ENCODE measurements around the gene ADAMTS4.
"Not testable (repeated sequence)": the region's sequence is repeated elsewhere in the genome, so short reads cannot be mapped to it uniquely, and the experiment has no call there.

ADAMTS4 gene, protein sequence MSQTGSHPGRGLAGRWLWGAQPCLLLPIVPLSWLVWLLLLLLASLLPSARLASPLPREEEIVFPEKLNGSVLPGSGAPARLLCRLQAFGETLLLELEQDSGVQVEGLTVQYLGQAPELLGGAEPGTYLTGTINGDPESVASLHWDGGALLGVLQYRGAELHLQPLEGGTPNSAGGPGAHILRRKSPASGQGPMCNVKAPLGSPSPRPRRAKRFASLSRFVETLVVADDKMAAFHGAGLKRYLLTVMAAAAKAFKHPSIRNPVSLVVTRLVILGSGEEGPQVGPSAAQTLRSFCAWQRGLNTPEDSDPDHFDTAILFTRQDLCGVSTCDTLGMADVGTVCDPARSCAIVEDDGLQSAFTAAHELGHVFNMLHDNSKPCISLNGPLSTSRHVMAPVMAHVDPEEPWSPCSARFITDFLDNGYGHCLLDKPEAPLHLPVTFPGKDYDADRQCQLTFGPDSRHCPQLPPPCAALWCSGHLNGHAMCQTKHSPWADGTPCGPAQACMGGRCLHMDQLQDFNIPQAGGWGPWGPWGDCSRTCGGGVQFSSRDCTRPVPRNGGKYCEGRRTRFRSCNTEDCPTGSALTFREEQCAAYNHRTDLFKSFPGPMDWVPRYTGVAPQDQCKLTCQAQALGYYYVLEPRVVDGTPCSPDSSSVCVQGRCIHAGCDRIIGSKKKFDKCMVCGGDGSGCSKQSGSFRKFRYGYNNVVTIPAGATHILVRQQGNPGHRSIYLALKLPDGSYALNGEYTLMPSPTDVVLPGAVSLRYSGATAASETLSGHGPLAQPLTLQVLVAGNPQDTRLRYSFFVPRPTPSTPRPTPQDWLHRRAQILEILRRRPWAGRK

DNA sequence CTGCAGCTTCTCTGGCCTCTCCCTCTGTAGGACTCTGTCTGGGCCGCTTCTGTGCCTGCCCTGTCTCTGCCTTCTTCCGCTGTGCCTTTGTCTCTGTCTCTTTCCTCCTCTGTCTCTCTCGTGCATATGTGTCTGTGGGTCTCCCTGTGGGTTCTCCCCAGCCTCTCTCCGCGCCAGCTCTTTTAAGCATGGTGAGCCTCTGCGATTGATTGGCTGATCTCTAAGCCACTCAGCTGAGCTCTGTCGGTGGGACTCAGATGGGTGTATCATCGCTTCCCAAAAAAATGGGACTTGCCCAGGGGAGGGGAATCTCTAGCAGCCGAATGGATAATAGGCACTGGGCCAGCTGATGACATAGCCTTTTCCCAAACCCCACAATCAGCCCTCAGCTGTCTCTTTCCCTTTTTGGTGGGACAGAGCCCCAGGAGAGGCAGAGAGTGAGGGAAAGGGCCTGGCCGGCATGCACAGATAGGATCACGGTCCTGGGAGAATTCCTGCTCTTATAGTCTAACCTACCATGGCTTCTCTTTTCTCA, at the start of gene ADAMTS4:
Gene ADAMTS4, minus strand, starts transcription at position 158 of the 535 bp plus-strand sequence. CDS start 427 bp downstream, outside the sequence.
- no peak for DNase-seq (ENCODE audit: low read depth in 2 of 2)

DNA sequence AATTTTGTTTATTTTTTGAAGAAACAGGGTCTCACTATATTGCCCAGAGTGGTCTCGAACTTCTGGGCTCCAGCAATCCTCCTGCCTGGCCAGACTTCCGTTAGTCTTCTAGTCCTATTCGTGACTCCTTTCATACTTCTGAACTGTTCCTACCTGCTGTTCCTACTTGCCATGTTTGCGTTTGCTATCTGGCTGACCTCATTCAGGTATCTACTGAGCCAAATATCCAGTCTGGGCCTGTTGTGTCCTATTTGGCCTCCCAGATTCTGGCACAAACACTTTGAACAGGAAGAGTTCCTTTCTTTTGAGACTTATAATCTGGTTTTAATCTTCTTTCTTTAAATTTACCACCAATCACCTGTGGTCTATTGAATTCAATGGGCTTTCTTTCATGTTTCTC, 46.0 kb upstream of the ADAMTS4 start:
- no peak for DNase-seq (ENCODE audit: low read depth in 2 of 2)

DNA sequence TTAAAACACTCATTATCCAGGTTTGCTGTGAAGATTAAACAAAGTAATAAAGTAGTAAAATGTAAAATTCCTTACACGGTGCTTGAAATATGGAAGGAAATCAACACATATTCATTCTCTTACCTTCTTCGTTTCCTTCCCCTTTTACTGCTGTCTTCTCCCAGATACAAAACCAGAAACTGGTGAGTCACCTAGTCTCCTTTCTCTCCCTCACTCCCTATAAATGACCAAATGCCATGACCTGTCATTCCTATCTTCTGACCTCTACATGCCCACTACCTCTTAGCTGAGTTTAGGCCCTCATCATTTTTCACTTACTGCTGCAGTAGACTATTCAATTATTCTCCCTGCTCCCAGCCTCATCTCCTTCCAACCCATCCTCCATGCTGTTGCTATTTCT, 43.5 kb upstream of the ADAMTS4 start:
- DNase-seq (ENCODE audit: low read depth in 2 of 2), result no peak

DNA sequence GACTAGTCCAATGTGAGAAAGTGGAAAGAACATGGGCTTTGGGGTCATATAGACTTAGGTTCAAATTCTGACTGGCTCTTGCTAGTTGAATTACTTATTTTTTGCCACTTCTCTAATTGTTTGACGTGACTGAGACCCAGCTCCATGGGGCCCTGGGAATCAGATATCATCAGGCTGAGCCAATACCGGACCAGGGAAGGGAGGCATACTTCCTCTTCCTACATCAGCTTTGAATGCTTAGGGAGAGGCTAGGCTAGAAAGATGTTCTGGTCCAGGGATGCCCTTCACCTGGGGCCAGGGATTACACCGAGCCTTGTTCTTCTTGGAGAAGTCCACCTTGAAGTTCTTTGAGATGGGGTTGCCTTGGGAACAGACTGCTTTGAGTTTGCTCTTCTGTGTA, 42.8 kb upstream of the ADAMTS4 start:
- no peak for DNase-seq (ENCODE audit: low read depth in 2 of 2)

DNA sequence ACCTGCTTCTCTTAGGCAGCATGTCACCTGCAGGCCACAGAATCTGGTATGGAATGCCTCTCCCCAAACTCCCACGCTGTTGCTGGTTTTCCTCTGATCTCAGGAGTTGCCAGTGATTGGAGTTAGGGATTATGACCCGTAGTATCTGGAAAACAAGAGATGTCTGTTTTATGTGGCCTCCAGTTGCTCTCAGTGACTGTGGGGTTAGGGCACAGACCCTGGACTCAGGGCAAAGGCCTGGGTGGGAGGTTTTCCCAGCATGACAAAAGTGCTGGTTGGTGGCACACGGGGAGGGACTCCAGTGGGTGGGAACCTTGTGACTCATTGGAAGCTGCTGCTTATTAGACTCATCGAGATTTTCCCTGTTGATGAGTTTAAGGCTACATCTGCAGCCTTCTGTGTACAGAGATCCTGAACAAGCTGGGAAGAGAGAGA, 39.2 kb upstream of the ADAMTS4 start, which contains the start of gene NR1I3:
Gene NR1I3, minus strand, starts transcription at position 165 of the 435 bp plus-strand sequence. CDS start 1,638 bp downstream, outside the sequence.
- DNase-seq (ENCODE audit: low read depth in 2 of 2), result no peak

DNA sequence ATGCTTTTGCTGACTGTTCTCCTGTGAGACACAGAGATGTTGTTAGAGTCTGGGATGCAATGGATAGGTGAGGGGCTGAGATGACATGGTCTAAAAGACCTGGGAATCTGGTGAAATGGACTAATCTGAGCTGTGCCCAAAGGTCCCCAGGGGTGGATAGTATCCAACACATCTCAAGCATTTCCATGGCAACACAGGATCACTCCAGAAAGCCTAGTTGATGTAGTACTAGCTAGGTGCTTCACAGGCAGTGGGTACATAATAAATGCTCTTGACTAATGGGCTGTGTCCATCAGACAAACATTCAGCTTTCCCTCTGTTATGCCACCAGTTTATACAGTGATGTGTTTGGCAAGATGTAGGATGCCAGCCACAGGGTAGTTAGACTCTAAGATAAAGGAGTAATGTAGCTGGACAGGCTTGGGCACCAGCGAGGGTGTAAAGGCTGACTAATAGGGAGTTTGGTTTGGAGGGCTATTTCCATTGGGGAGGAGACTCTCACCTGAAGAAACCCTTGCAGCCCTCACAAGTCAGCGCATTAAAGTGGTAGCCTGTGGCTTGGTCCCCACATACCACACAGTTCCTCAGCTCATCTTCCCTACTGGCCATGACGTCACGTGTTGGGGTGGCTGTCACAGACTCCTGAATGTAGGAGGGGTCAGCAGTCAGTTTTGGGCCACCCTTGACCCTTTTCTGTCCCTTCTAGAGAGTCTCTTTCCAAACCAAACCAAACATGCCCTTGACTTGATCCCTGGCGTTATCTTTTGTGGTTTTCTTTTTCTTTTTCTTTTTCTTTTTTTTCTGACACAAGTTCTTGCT, 37.3 kb upstream of the ADAMTS4 start:
- no peak for DNase-seq (ENCODE audit: low read depth in 2 of 2)

DNA sequence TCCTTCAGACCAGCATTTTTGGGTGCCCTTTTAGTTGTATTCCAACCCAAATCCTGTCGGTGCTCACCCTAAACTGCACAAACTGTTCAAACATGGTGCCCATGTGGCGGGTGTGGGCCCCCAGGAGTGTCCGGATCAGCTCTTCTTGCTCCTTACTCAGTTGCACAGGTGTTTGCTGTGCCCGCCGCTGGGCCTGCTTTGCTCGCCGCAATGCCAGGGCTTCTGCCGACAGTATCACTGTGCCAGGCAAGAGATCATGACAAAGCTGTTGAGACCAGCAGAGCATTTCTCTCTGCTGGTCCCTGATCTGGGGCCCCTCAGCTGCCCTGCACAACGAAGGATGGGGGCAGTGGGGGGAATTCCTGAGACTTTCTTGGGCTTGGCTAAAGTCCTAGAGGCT, 34.2 kb upstream of the ADAMTS4 start:
- DNase-seq (ENCODE audit: low read depth in 2 of 2), result no peak

DNA sequence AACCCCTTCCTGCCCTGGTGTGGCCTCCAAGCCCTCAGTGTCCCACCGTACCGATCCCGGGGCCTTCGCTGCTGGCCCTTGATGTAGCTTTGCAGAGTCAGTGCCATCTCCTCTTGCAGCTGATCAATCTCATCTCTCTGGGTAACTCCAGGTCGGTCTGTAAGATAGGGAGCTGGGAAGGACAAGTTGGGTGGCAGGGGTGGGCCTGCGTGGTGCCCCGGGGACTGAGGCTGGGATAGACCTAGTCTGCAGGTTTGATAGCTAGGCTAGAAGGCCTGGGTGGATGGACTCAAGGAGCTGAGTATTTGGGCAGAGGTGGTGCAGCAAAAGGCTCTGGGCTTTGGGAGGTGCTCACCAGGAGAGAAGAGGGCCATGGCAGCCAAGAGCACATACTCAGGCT, 31.9 kb upstream of the ADAMTS4 start:
- no peak for DNase-seq (ENCODE audit: low read depth in 2 of 2)

DNA sequence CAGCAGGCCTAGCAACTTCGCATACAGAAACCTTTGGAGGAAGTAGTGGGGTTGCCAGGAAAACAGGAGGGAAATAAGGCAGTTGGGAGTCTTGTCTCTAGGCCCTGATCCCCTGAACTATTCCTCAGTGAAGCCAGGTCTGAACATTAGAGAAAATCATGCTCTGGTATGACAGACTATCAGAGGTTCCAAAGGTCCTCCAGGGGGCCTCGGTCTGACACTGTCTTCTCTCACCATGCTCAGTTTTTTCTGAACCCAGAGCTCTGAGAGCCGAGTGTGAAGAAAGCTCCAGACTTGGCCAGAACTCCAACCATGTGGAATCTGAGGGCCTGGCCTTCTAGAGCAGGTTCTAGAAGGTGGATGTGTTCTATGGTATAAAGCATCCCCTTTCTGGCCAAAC, 31.0 kb upstream of the ADAMTS4 start:
- no peak for DNase-seq (ENCODE audit: low read depth in 2 of 2)

DNA sequence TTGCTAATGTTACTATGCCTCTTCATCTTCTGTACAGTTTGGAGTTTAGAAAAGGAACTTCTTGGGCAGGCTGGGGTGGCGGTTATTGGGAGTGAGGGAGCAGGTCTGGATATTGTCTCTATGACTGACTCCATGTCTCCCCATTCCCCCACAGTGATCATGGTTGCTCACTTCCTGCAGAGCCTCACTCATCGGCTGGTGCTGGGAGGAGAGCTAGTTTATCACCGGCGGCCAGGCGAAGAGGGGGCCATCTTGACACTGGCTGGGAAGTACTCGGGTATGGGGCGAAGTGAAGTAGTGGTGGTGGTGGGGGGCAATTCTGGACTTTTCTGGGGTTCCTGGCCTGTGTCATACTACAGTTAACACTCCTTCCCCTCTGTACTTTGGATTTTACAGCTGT, 29.2 kb upstream of the ADAMTS4 start:
- DNase-seq (ENCODE audit: low read depth in 2 of 2), result no peak

DNA sequence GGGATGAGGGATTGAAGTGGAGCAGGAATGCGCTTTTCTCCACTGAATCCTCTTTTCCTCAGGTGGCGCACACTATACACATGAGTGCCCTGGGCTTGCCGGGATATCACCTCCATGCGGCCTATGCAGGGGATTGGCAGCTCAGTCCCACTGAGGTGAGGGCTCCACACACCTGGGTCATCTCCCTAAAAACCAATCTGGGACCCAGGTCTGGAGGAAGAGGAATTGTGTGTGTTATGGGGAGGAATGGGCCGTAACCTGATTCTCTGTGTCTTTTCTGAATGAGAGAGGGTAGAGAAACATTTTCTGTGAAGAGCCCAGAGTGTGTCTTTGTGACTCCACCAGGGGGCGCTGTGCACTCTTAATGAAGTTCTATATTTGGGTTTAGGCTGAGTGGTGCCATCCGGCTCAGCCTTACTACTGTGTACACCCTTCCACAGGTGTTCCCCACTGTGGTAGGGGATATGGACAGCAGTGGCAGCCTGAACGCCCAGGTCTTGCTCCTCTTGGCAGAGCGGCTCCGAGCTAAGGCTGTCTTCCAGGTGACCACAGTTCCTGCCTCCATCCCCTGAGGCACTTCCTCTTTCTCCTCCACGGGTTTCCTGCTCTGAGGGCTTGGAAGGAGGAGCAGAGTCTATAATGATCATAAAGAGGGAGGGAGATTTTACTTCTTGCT, 28.5 kb upstream of the ADAMTS4 start:
- peak; percentile 75 to 89 for DNase-seq (ENCODE audit: low read depth in 2 of 2)

DNA sequence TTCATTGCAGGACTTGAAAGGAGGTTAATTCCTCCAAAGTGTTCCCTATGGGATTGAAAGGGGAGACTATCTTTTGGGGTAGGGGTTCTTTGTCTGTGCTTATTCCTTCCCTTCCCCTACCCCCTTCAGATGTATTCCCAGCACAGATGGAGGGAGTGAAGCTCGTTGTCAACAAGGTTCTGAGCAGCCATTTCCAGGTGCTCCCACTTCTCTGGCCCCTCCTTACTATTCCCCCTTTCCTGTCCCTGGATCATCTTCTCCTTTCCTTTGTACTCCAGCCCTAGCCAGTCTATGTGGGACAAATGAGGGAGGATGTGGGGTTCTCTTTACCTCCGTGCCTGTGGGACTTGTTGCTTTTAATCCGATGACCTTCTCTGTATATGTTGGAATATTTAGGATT, 27.9 kb upstream of the ADAMTS4 start:
- no peak for DNase-seq (ENCODE audit: low read depth in 2 of 2)

DNA sequence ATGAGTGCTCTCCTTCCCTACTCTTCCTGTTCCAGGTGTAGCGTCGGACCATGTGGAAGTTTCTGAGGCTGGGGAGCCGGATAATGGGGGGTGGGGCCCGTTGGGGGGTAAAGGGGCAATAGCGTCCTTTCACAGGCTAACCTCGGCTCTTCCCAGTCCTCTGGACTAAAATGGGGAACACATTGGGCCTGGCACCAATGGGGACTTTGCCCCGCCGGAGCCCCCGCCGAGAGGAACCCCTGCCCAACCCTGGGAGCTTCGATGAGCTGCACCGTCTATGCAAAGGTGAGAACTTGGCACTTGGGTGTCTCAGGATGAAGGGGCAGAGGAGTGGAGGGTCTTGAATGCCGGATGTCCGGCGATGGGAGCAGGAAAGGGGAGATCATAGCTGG, 27.5 kb upstream of the ADAMTS4 start:
- DNase-seq (ENCODE audit: low read depth in 2 of 2), result no peak

DNA sequence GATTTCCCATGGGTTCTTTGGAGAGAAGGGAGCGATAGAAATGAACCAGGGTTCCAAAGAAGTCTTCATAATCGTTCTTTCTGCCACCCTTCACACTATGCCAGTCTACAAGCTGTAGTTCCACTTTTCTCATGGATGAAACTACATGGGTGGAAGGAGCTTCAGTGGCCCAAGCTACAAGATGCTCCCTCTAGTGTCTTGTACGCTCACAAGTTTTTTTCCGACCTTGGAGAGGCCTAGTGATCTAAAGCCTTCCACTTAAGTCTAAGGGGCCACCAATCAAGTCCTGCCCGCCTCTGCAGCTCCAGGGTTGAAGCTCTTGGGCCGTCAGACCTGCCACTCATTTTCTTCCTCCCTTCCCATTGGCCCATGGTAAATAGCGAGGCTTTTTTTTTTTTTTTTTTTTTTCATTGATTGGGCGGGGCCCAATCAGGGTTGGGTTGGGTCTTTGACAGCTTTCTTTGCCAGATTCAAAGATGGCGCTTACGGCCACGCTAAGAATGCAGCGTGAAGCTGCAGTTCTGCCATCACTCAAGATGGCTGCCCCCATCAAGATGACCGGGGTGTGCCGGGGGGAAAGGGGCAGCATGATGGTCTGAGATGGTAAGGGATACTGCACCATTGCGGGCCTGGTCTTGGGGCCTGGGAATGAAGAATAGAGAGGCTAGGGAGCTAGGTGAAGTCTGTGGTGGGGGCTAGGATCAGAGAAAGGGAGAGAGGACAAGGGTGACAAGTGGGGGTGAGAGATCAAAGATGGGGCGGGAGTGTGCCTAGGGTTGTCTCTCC, 26.9 kb upstream of the ADAMTS4 start, which contains the start of gene TOMM40L:
Gene TOMM40L, plus strand, starts transcription at position 527 of the 786 bp plus-strand sequence. CDS start 430 bp downstream, outside the sequence.
- DNase-seq (ENCODE audit: low read depth in 2 of 2), result peak; percentile 83 to 90

DNA sequence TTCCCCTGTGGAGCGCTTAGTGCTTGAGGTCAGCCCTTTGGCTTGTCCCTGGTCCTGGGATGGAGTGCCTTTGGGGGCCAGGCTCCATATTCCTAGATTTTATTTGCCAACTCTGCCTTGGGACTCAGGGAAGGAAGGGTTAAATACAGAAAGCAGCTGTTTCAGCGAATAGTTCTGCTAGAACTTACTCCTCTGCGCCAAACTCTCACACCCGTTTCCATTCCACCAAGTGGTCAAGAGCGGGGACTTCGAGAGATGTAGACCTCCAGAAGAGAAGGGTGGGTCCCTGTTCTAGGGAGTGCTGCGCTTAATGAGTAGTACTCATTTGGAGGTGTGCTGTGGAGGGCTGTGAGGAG, 26.3 kb upstream of the ADAMTS4 start:
- DNase-seq (ENCODE audit: low read depth in 2 of 2), result no peak

DNA sequence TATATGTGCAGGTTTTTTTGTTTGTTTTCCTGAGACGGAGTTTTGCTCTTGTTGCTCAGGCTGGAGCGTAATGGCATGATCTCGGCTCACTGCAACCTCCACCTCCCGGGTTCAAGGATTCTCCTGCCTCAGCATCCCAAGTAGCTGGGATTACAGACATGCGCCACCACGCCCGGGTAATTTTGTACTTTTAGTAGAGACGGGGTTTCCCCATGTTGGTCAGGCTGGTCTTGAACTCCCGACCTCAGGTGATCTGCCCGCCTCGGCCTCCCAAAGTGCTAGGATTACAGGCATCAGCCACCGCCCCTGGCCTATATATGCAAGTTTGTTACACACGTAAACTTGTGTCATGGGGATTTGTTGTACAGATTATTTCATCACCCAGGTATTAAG, 25.8 kb upstream of the ADAMTS4 start:
- not testable (repeated sequence) for DNase-seq (ENCODE audit: low read depth in 2 of 2)

DNA sequence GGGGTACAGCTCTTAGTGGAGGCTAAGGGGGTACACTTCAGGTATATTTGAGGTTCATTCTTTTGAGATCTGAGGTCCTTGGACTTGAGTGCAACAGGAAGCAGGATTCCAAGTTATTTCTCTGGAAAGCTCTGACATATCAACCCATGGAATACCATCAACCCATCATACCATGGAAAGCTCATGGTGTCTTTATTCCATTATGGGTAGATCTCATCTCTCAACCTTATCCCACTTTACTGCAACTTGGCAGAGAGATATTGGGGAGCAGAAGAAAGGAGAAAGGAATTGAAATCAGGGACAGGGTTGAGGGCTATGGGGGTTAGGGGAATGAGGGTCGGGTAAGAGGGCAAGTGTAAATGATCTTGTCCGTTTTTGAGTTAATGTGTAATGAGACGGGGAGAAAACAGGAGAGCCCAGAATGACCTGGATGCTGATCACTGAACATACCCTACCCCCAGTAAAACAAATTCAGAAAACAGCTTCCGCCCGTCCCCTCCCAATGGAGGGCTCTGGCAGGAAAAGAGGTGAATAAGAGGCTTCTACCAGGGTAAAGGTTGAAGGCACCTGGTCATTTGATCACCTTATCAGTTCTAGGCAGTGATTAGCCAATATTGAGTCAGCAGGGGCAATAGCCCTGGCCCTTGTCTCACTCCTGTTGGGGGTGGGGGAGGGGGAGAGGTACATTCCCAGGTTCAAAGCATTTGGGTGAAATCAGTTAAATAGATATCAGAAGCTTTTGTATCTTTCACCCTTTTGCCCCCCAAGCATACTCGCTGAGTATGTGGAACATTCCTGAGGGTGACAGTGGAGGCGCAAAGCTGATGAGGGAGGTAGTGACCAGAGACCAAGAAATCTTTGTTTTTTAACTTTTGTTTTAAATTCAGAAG, 25.2 kb upstream of the ADAMTS4 start:
- no peak for DNase-seq (ENCODE audit: low read depth in 2 of 2)

DNA sequence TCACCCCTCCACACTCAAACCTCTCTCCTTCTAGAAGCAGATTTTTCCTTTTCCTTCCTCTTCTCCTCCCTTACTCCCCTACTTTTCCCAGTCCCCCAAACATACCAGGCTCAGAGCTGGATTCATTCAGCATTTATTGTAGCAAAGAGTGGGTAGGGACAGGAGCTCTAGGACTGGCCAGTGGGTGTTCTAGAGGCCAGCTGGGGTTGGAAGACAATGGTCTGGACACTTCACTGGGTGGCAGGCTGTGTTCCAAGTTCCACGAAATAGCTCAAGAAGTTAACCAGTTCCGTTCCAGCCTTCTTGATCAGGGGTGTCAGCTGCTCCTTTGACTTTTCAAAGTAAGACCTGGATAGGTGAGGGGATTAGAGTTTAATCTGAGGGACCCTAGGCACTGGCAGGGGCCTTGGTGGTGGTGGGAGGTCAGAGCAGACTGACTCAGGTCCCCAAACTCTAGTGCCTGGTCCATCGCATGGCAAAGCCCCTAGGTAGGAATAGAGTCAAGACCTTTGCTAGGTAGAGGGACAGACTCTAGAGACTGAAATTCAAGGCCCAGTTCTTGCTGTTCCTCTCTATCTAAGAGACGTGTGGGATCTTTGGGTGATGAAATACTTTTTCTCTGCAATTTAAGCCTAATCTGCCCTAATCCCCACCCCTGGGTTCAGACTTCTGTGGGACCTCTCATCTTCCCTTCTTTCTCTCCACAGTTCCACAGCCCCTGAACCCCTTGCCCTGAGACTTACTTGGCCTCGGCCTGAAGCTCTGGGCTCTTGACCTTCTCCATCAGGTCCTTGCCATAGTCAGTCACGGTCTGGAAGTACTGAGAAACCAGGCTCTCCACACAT, 23.5 kb upstream of the ADAMTS4 start:
- DNase-seq (ENCODE audit: low read depth in 2 of 2), result no peak
